ENCODE measurements around the gene SLN. TPM values are rescaled to one million over a fixed set of nuclear protein-coding genes. Genes with fewer than 3 reads are reported as not detected.

The SLN gene
- total RNA-seq, 4 donors from 2014 or later, result 2.7 TPM; not detected in 3

DNA sequence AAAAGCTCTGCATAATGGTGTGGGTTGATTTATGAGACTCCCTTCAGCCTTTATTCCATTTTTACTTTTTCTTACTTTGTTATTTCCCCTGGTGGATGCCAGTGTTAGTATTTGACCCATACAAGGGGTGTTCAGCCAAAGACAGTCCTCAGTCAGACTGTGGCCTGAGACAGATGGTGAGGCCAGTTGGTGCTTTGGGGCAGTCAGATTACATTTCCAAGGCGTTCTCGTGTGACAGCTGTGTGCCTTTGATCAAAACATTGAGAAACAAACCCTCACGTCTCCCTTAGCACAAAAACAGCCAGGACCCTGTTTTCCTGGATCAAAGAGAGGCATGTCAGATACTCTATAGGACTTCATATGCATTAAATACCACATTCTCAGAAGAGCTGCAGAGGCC lies 31.3 kb upstream of the SLN start:
- ATAC-seq, result no peak

DNA sequence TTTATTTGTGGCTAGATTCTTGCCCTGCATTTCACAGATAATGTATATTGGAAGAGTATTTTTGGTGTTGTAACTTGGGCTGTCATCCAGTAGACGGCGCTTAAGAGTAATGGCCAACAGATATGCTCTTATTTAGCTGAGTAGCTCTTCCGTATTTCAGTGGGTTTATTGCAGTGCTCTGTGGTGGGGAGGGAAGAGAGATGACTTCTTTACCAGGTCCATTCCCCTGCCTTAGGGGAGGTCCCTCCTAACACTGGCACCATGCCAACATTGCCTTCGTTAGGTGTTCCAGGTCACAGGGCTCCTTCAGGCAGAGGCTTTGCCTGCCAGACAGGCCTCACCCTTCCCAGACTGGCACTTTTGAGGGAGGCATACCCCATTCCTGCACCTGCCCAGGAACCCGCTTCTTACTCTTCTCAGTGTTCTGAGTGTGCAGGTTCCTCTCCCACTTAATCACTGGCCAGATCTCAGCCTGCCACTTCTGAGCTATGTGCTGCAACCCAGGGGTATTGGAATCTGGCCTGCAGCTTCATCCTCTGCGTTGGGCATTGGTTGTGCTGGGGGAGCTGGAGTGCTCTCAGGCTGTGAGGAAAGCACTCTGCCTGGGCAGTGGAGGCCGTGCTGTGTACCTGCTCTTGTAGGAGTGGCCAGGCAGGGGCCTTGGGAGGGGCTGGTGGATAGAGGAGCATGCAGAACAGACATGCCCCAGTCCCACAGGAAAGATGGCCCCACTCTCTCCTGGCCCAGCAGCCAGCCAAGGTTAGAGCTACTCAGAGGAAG lies 29.4 kb upstream of the SLN start:
- Histone ChIP-seq H3K4me3 (no peak overlapping the region), H3K27ac (no peak overlapping the region), H3K9me3 (no peaks in the 10 kb centered on the region), H3K36me3 (no peaks in the 10 kb centered on the region), H3K27me3 (no peaks in the 10 kb centered on the region), H3K4me1 (no peaks in the 10 kb centered on the region)
- TF ChIP-seq, protein P1, sequence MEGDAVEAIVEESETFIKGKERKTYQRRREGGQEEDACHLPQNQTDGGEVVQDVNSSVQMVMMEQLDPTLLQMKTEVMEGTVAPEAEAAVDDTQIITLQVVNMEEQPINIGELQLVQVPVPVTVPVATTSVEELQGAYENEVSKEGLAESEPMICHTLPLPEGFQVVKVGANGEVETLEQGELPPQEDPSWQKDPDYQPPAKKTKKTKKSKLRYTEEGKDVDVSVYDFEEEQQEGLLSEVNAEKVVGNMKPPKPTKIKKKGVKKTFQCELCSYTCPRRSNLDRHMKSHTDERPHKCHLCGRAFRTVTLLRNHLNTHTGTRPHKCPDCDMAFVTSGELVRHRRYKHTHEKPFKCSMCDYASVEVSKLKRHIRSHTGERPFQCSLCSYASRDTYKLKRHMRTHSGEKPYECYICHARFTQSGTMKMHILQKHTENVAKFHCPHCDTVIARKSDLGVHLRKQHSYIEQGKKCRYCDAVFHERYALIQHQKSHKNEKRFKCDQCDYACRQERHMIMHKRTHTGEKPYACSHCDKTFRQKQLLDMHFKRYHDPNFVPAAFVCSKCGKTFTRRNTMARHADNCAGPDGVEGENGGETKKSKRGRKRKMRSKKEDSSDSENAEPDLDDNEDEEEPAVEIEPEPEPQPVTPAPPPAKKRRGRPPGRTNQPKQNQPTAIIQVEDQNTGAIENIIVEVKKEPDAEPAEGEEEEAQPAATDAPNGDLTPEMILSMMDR (IDR thresholded peaks at IDR 0.05), result peak in 2 of 4 experiments; percentile 15 to 31
- TF ChIP-seq POLR2AphosphoS5 (IDR thresholded peaks at IDR 0.05) (no peak), EP300 (IDR thresholded peaks at IDR 0.05) (no peak), POLR2A (IDR thresholded peaks at IDR 0.05) (no peak)
- no peak for ATAC-seq
- 0 to 23% methylated on average over 1 to 3 of the region's 7 CpGs for WGBS, 2 donors (ENCODE audit: low coverage in 1 of 2)

More for the DNA sequence above, 31.3 kb upstream of the SLN start:
- no peak overlapping the region for H3K27ac ChIP-seq
- no peaks in the 10 kb centered on the region for H3K27me3 ChIP-seq
- H3K4me3 ChIP-seq, result no peak overlapping the region
- peaks cover 0 to 6% (median 0%) of the 10 kb centered on the region in 3 donors for H3K4me1 ChIP-seq
- TF ChIP-seq POLR2AphosphoS5 (IDR thresholded peaks at IDR 0.05) (no peak), POLR2A (IDR thresholded peaks at IDR 0.05) (no peak), EP300 (IDR thresholded peaks at IDR 0.05) (no peak)
- WGBS, 2 donors (ENCODE audit: low coverage in 1 of 2), result 34% methylated on average over 2 of the region's 3 CpGs; no CpG with 5 or more reads in 1 of the 2 donors
- no peaks in the 10 kb centered on the region for H3K36me3 ChIP-seq
- H3K9me3 ChIP-seq, result no peaks in the 10 kb centered on the region

DNA sequence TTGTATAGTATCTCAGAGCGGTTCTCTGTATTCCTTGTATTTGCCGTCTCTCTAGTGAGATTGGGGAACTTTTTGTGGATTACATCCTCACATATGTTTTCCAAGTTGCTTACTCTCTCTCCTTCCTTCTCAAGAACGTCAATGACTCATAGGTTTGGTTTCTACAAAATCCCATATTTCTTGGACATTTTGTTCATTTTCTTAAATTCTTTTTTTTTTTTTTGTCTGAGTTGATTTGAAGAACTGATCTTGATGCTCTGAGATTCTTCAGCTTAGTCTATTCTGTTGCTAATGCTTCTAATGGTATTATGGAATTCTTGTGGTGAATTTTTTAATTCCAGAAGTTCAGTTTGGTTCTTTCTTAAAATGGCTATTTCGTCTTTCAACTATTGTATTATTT lies 28.4 kb upstream of the SLN start:
- H3K36me3 ChIP-seq, result no peaks in the 10 kb centered on the region
- WGBS, 2 donors (ENCODE audit: low coverage in 1 of 2), result 74 to 94% methylated on average over 3 to 4 of the region's 4 CpGs
- no peak overlapping the region for H3K27ac ChIP-seq
- no peak overlapping the region for H3K4me3 ChIP-seq
- H3K9me3 ChIP-seq, result no peaks in the 10 kb centered on the region
- TF ChIP-seq, protein P1 (IDR thresholded peaks at IDR 0.05), result no peak
- TF ChIP-seq POLR2AphosphoS5 (IDR thresholded peaks at IDR 0.05) (no peak), EP300 (IDR thresholded peaks at IDR 0.05) (no peak), POLR2A (IDR thresholded peaks at IDR 0.05) (no peak)
- no peak for ATAC-seq
- no peaks in the 10 kb centered on the region for H3K4me1 ChIP-seq
- no peaks in the 10 kb centered on the region for H3K27me3 ChIP-seq

DNA sequence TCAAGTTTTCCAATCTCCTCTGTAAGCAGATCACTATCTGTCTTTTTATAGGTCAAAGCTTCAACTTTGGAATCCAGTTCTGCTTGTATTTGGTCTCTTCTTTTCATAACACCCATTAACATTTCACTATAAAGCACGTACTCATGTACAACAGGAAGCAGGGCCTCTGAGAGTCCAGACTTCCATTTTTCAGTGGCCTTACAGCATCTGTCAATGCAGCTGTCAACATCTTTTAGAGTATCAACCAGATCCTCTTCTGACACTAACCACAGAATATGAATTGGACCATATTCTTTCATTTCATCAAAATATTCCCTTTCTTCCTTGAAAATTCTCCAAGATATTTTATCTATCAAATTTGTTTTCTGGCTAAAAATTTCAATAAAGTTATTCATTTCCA lies 24.7 kb upstream of the SLN start:
- ATAC-seq, result no peak
- H3K4me1 ChIP-seq, result no peaks in the 10 kb centered on the region
- 14 to 67% methylated on average over 1 of the region's 1 CpG for WGBS, 2 donors (ENCODE audit: low coverage in 1 of 2)
- H3K4me3 ChIP-seq, result no peak overlapping the region
- H3K36me3 ChIP-seq, result no peaks in the 10 kb centered on the region
- no peak for TF ChIP-seq POLR2AphosphoS5 (IDR thresholded peaks at IDR 0.05)
- TF ChIP-seq, protein P1 (IDR thresholded peaks at IDR 0.05), result no peak
- no peak for TF ChIP-seq EP300 (IDR thresholded peaks at IDR 0.05)
- TF ChIP-seq POLR2A (IDR thresholded peaks at IDR 0.05), result no peak
- H3K27me3 ChIP-seq, result no peaks in the 10 kb centered on the region
- H3K9me3 ChIP-seq, result no peaks in the 10 kb centered on the region
- no peak overlapping the region for H3K27ac ChIP-seq

DNA sequence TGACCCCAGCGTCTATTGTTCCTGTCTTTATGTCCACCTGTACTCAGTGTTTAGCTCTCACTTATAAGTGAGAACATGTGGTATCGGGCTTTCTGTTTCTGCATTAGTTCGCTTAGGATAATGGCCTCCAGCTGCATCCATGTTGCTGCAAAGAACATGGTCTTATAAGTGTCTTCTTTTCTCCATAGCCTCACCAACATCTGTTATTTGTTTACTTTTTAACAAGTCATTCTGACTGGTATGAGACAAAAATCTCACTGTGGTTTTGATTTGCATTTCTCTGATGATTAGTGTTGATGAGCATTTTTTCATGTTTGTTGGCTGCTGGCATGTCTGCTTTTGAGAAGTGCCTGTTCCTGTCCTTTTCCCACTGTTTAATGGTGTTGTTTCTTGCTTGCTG lies 21.7 kb upstream of the SLN start:
- H3K4me1 ChIP-seq, result no peaks in the 10 kb centered on the region
- no peak overlapping the region for H3K27ac ChIP-seq
- WGBS, 2 donors (ENCODE audit: low coverage in 1 of 2), result 88% methylated on average over 3 of the region's 3 CpGs; no CpG with 5 or more reads in 1 of the 2 donors
- no peaks in the 10 kb centered on the region for H3K27me3 ChIP-seq
- H3K4me3 ChIP-seq, result no peak overlapping the region
- no peaks in the 10 kb centered on the region for H3K36me3 ChIP-seq
- ATAC-seq, result no peak
- H3K9me3 ChIP-seq, result no peaks in the 10 kb centered on the region
- TF ChIP-seq, protein P1 (IDR thresholded peaks at IDR 0.05), result no peak
- TF ChIP-seq POLR2A (IDR thresholded peaks at IDR 0.05) (no peak), POLR2AphosphoS5 (IDR thresholded peaks at IDR 0.05) (no peak), EP300 (IDR thresholded peaks at IDR 0.05) (no peak)
